HL-60 (cell line): ENCODE data around the gene ABCA6.

Experiments used
- GABPA ChIP-seq: IDR thresholded peaks from 2 replicates; pipeline ENCODE4 v1.6.1; 2012; ENCODE audit warnings: low read depth
- POLR2AphosphoS5 ChIP-seq: IDR thresholded peaks from 2 replicates; pipeline ENCODE4 v1.6.1; 2012; ENCODE audit warnings: low read depth
- TF ChIP-seq, protein P1 (sequence below): IDR thresholded peaks from one replicate; pipeline ENCODE4 v1.5.1; 2011; ENCODE audit warnings: low read length, control low read depth, inconsistent platforms; ENCODE audit not compliant: insufficient read depth
- TF ChIP-seq, protein P2 (sequence below): IDR thresholded peaks from 2 replicates; pipeline ENCODE4 v1.6.1; 2012; ENCODE audit warnings: low read depth; ENCODE audit not compliant: insufficient replicate concordance

DNA sequence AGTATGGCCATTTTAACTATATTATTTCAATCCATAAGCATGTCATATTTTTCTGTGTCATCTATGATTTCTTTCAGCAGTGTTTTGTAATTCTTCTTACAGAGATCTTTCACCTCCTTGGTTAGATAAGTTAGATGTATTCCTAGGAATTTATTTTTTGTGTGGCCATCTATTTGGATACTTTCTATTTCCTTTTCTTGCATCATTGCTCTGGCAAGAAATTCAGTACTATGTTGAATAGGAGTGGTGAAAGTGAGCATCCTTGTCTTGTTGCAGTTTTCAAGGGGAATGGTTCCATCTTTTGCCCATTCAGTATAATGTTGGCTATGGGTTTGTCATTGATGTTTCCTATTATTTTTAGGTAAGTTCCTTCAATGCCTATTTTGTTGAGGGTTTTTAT, 65.9 kb downstream of the ABCA6 start:
- TF ChIP-seq, protein P1, sequence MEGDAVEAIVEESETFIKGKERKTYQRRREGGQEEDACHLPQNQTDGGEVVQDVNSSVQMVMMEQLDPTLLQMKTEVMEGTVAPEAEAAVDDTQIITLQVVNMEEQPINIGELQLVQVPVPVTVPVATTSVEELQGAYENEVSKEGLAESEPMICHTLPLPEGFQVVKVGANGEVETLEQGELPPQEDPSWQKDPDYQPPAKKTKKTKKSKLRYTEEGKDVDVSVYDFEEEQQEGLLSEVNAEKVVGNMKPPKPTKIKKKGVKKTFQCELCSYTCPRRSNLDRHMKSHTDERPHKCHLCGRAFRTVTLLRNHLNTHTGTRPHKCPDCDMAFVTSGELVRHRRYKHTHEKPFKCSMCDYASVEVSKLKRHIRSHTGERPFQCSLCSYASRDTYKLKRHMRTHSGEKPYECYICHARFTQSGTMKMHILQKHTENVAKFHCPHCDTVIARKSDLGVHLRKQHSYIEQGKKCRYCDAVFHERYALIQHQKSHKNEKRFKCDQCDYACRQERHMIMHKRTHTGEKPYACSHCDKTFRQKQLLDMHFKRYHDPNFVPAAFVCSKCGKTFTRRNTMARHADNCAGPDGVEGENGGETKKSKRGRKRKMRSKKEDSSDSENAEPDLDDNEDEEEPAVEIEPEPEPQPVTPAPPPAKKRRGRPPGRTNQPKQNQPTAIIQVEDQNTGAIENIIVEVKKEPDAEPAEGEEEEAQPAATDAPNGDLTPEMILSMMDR: no peak
- TF ChIP-seq, protein P2, sequence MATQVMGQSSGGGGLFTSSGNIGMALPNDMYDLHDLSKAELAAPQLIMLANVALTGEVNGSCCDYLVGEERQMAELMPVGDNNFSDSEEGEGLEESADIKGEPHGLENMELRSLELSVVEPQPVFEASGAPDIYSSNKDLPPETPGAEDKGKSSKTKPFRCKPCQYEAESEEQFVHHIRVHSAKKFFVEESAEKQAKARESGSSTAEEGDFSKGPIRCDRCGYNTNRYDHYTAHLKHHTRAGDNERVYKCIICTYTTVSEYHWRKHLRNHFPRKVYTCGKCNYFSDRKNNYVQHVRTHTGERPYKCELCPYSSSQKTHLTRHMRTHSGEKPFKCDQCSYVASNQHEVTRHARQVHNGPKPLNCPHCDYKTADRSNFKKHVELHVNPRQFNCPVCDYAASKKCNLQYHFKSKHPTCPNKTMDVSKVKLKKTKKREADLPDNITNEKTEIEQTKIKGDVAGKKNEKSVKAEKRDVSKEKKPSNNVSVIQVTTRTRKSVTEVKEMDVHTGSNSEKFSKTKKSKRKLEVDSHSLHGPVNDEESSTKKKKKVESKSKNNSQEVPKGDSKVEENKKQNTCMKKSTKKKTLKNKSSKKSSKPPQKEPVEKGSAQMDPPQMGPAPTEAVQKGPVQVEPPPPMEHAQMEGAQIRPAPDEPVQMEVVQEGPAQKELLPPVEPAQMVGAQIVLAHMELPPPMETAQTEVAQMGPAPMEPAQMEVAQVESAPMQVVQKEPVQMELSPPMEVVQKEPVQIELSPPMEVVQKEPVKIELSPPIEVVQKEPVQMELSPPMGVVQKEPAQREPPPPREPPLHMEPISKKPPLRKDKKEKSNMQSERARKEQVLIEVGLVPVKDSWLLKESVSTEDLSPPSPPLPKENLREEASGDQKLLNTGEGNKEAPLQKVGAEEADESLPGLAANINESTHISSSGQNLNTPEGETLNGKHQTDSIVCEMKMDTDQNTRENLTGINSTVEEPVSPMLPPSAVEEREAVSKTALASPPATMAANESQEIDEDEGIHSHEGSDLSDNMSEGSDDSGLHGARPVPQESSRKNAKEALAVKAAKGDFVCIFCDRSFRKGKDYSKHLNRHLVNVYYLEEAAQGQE: no peak
- no peak for TF ChIP-seq POLR2AphosphoS5
- TF ChIP-seq GABPA: no peak
